ENCODE measurements around the gene ADRA2B. TPM values are rescaled to one million over a fixed set of nuclear protein-coding genes. Genes with fewer than 3 reads are reported as not detected.
"Not testable (repeated sequence)": the region's sequence is repeated elsewhere in the genome, so short reads cannot be mapped to it uniquely, and the experiment has no call there.

Gene ADRA2B
- total RNA-seq, 1 donor: under 0.01 TPM

GRCh38 chr2:96065381-96065930, 50.9 kb downstream of the ADRA2B start:
- H3K4me3 ChIP-seq (ENCODE audit: low read depth, low read length): no peak overlapping the region
- TF ChIP-seq CTCF (IDR thresholded peaks at IDR 0.05; ENCODE audit: insufficient read depth, low read length): no peak
- DNase-seq (ENCODE audit: low read depth): no peak

DNA sequence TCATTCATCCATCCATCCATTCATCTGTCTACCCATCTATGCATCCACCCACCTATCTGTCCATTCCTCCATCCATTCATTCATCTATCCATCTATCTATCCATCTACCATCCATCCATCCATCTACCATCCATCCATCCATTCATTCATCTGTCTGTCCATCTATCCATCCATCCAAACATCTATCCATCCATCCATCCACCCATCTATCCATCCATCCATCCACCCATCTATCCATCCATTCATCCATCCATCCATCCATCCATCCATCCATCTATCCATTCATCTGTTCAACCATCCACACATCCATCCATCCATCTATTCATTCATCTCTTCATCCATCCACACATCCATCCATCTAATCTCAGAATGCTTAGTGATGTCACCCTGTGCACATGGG, 51.6 kb downstream of the ADRA2B start:
- H3K4me3 ChIP-seq (ENCODE audit: low read depth, low read length); DNase-seq (ENCODE audit: low read depth): not testable (repeated sequence)

GRCh38 chr2:96064047-96064675, 52.2 kb downstream of the ADRA2B start:
- DNase-seq (ENCODE audit: low read depth): not testable (repeated sequence)

GRCh38 chr2:96063116-96063899, 53.1 kb downstream of the ADRA2B start:
- DNase-seq (ENCODE audit: low read depth): peak; percentile 71
- not testable (repeated sequence) for H3K4me3 ChIP-seq (ENCODE audit: low read depth, low read length)
- TF ChIP-seq CTCF (IDR thresholded peaks at IDR 0.05; ENCODE audit: insufficient read depth, low read length): peak; percentile 45

More at GRCh38 chr2:96064047-96064675, 52.2 kb downstream of the ADRA2B start:
- H3K4me3 ChIP-seq (ENCODE audit: low read depth, low read length): not testable (repeated sequence)

Other genes with a start within 250 kb of the ADRA2B start
- 69.1 and 94.5 TPM in 2 replicates for gene ANKRD36C, start 124.7 kb downstream of the ADRA2B start, total RNA-seq (ENCODE audit: low replicate concordance)
- 10.2 TPM in 1 of 2 replicates, not detected in the other for gene GPAT2, start 81.7 kb downstream of the ADRA2B start, total RNA-seq (ENCODE audit: low replicate concordance)
- not detected in 2 replicates for gene ASTL, start 21.9 kb upstream of the ADRA2B start, total RNA-seq (ENCODE audit: low replicate concordance)
- 0.36 and 1.4 TPM in 2 replicates for gene DUSP2, start 28.9 kb upstream of the ADRA2B start, total RNA-seq (ENCODE audit: low replicate concordance)
- gene STARD7, start 92.3 kb upstream of the ADRA2B start, total RNA-seq (ENCODE audit: low replicate concordance): 85.8 and 170 TPM in 2 replicates
- gene TMEM127, start 149.4 kb upstream of the ADRA2B start, total RNA-seq (ENCODE audit: low replicate concordance): 18.6 and 31.6 TPM in 2 replicates
- 71.8 and 183 TPM in 2 replicates for gene CIAO1, start 149.7 kb upstream of the ADRA2B start, total RNA-seq (ENCODE audit: low replicate concordance)
- gene SNRNP200, start 189.0 kb upstream of the ADRA2B start, total RNA-seq (ENCODE audit: low replicate concordance): 28.0 and 39.3 TPM in 2 replicates
- gene ITPRIPL1, start 208.7 kb upstream of the ADRA2B start, total RNA-seq (ENCODE audit: low replicate concordance): 2.5 and 3.4 TPM in 2 replicates
- gene NCAPH, start 219.2 kb upstream of the ADRA2B start, total RNA-seq (ENCODE audit: low replicate concordance): 0.57 and 18.7 TPM in 2 replicates